CD4-positive, CD25-positive, alpha-beta regulatory T cell (primary cell): ENCODE measurements around the gene ANKRD13C. TPM values are rescaled to one million over a fixed set of nuclear protein-coding genes. Genes with fewer than 3 reads are reported as not detected.
"Not testable (repeated sequence)": the region's sequence is repeated elsewhere in the genome, so short reads cannot be mapped to it uniquely, and the experiment has no call there.

Experiments used
- ATAC-seq, 2 donors: fragments of 150-1000 bp; cut with Tn5 transposase; one replicate each; pipeline ENCODE4 v1.10.0; 2021; ENCODE audit warnings: low read depth in 2 of 2, moderate number of reproducible peaks in 2 of 2, moderate library complexity in 1 of 2
- DNase-seq, 3 donors: peaks; one replicate each; pipeline versions ENCODE4 v3.0.0 to v3.0.0-alpha.2; 2012 to 2022; ENCODE audit warnings: mixed read lengths in 1 of 3
- H3K27ac ChIP-seq: one replicate; pipeline ENCODE4 v1.7.0; 2013; ENCODE audit warnings: mild to moderate bottlenecking, low read length; ENCODE audit not compliant: insufficient read depth, poor library complexity, severe bottlenecking
- H3K27me3 ChIP-seq: one replicate; pipeline ENCODE4 v1.7.0; 2013; ENCODE audit warnings: low read length; ENCODE audit not compliant: control insufficient read depth, insufficient read depth
- H3K36me3 ChIP-seq: one replicate; pipeline ENCODE4 v1.7.0; 2013; ENCODE audit warnings: mild to moderate bottlenecking, low read length, moderate library complexity; ENCODE audit not compliant: control insufficient read depth, insufficient read depth
- H3K4me1 ChIP-seq: 2 replicates; pipeline ENCODE4 v1.7.0; 2013; ENCODE audit warnings: mild to moderate bottlenecking, low read length; ENCODE audit not compliant: insufficient read depth, control insufficient read depth, poor library complexity, severe bottlenecking
- H3K4me3 ChIP-seq: one replicate; pipeline ENCODE4 v1.7.0; 2013; ENCODE audit warnings: low read depth, mild to moderate bottlenecking, low read length, moderate library complexity
- H3K9me3 ChIP-seq, 2 experiments: 1 replicate in 1 of 2; 2 replicates in 1 of 2; pipeline ENCODE4 v1.7.0; 2013; ENCODE audit warnings: low read length in 2 of 2, mild to moderate bottlenecking in 1 of 2, moderate library complexity in 1 of 2; ENCODE audit not compliant: control insufficient read depth in 2 of 2
- H3K27ac Mint-ChIP-seq, 3 donors: one replicate each; pipeline ENCODE4 v1.8.0; 2020 to 2022; ENCODE audit warnings: mild to moderate bottlenecking in 3 of 3, mixed read lengths in 3 of 3, moderate library complexity in 2 of 3
- H3K27me3 Mint-ChIP-seq: one replicate; pipeline ENCODE4 v1.8.0; 2022; ENCODE audit warnings: mild to moderate bottlenecking, mixed read lengths
- H3K36me3 Mint-ChIP-seq: one replicate; pipeline ENCODE4 v1.8.0; 2020; ENCODE audit warnings: mixed read lengths
- H3K4me1 Mint-ChIP-seq, 4 donors: one replicate each; pipeline ENCODE4 v1.8.0; 2020 to 2022; ENCODE audit warnings: mixed read lengths in 4 of 4, mild to moderate bottlenecking in 1 of 4
- H3K4me3 Mint-ChIP-seq, 4 donors: one replicate each; pipeline ENCODE4 v1.8.0; 2020 to 2022; ENCODE audit warnings: mild to moderate bottlenecking in 4 of 4, mixed read lengths in 4 of 4, moderate library complexity in 3 of 4
- H3K9me3 Mint-ChIP-seq, 7 donors: one replicate each; pipeline ENCODE4 v1.8.0; 2020 to 2022; ENCODE audit warnings: mixed read lengths in 7 of 7, mild to moderate bottlenecking in 3 of 7, moderate library complexity in 2 of 7
- polyA plus RNA-seq, 4 donors: library from polyadenylated mRNA; unstranded; fragments of 300-500 nt; fragmentation: Illumina TruSeq; gene quantifications; one replicate each; pipeline ENCODE4 v1.2.3, GENCODE V29; 2021
- total RNA-seq: library from RNA; stranded (reverse); gene quantifications from one replicate; pipeline ENCODE4 v1.2.3, GENCODE V29; 2022

Gene ANKRD13C
- total and polyA plus RNA-seq, 5 donors from 2014 or later = 12.7 to 30.7 (median 16.0) TPM

DNA sequence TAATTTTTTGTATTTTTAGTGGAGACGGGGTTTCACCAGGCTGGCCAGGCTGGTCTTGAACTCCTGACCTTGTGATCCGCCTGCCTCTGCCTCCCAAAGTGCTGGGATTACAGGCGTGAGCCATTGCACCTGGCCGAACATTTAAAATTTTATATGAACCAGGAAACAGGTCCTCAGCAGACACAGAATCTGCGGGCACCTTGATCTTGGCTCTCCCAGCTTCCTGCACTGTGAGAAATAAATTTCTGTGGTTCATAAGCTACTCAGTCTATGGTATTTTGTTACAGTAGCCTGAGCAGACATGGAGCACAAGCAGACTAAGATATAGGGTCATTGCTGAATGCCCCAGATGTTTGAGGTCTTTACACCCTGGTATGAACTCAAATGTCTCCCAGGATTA lies 33.0 kb upstream of the ANKRD13C start:
- no peak overlapping the region for H3K27ac ChIP-seq
- Mint-ChIP-seq H3K27me3 (peaks cover 19% of the 10 kb centered on the region), H3K4me1 (no peaks in the 10 kb centered on the region), H3K9me3 (no peaks in the 10 kb centered on the region), H3K36me3 (no peaks in the 10 kb centered on the region), H3K4me3 (no peak overlapping the region), H3K27ac (no peak overlapping the region)
- ATAC-seq = no peak
- no peaks in the 10 kb centered on the region for H3K4me1 ChIP-seq
- no peaks in the 10 kb centered on the region for H3K36me3 ChIP-seq
- no peak for DNase-seq
- H3K27me3 ChIP-seq = peaks cover 3% of the 10 kb centered on the region
- no peak overlapping the region for H3K4me3 ChIP-seq
- no peaks in the 10 kb centered on the region for H3K9me3 ChIP-seq

DNA sequence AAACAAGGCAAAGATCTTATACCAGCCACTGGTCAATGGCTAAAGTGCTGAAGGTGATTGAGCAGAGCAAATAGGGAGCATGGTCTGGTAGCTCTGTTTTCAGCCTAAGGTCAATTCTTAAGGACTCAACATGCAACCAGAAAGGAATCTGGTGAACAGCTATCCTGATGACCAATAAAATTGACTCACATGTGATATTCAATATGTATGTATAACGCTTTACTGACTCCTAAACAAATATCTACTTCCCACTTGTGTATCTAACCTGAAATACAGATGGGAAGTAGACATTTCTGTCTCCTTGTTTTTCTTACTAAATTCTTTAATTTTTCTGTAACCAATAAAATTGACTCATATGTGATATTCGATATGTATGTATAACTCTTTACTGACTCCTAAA lies 31.6 kb upstream of the ANKRD13C start:
- Histone ChIP-seq H3K4me3 (no peak overlapping the region), H3K27ac (no peak overlapping the region), H3K36me3 (no peaks in the 10 kb centered on the region), H3K4me1 (no peaks in the 10 kb centered on the region), H3K27me3 (peaks cover 3% of the 10 kb centered on the region), H3K9me3 (no peaks in the 10 kb centered on the region)
- Mint-ChIP-seq H3K36me3 (no peaks in the 10 kb centered on the region), H3K27ac (no peak overlapping the region), H3K9me3 (no peaks in the 10 kb centered on the region), H3K4me3 (no peak overlapping the region), H3K4me1 (no peaks in the 10 kb centered on the region), H3K27me3 (peaks cover 20% of the 10 kb centered on the region)
- no peak for DNase-seq
- no peak for ATAC-seq

DNA sequence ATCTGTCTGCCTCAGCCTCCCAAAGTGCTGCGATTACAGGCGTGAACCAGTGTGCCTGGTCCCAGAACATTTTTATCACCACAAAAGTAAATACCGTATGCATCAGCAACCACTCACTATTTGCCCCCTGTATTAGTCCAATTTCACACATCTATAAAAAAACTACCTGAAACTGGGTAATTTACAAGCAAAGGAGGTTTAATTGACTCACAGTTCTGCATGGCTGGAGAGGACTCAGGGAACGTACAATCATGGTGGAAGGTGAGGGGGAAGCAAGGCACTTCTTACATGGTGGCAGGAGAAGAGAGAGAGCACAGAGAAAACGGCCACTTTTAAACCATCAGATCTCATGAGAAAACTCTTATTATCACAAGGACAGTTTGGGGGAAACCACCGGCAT lies 31.0 kb upstream of the ANKRD13C start:
- Mint-ChIP-seq H3K4me1 (no peaks in the 10 kb centered on the region), H3K4me3 (no peak overlapping the region), H3K36me3 (no peaks in the 10 kb centered on the region), H3K27ac (no peak overlapping the region), H3K27me3 (peaks cover 20% of the 10 kb centered on the region), H3K9me3 (no peaks in the 10 kb centered on the region)
- Histone ChIP-seq H3K4me3 (no peak overlapping the region), H3K36me3 (no peaks in the 10 kb centered on the region), H3K9me3 (no peaks in the 10 kb centered on the region), H3K4me1 (no peaks in the 10 kb centered on the region), H3K27me3 (peaks cover 3% of the 10 kb centered on the region), H3K27ac (no peak overlapping the region)
- DNase-seq (no peak), ATAC-seq (no peak)

GRCh38 chr1:70384542-70384941 lies 30.0 kb upstream of the ANKRD13C start:
- DNase-seq = no peak
- ATAC-seq = no peak
- Mint-ChIP-seq H3K27ac (no peak overlapping the region), H3K27me3 (peaks cover 20% of the 10 kb centered on the region), H3K36me3 (no peaks in the 10 kb centered on the region), H3K9me3 (no peaks in the 10 kb centered on the region), H3K4me1 (no peaks in the 10 kb centered on the region), H3K4me3 (no peak overlapping the region)
- no peaks in the 10 kb centered on the region for H3K4me1 ChIP-seq
- no peaks in the 10 kb centered on the region for H3K9me3 ChIP-seq
- no peak overlapping the region for H3K4me3 ChIP-seq
- H3K27ac ChIP-seq = no peak overlapping the region
- H3K27me3 ChIP-seq = peaks cover 1% of the 10 kb centered on the region
- no peaks in the 10 kb centered on the region for H3K36me3 ChIP-seq

GRCh38 chr1:70383483-70383882 lies 29.0 kb upstream of the ANKRD13C start:
- Histone ChIP-seq H3K4me3 (no peak overlapping the region), H3K4me1 (no peaks in the 10 kb centered on the region), H3K36me3 (no peaks in the 10 kb centered on the region), H3K27me3 (no peaks in the 10 kb centered on the region), H3K27ac (no peak overlapping the region), H3K9me3 (no peaks in the 10 kb centered on the region)
- Mint-ChIP-seq H3K4me1 (no peaks in the 10 kb centered on the region), H3K27me3 (peaks cover 16% of the 10 kb centered on the region), H3K9me3 (no peaks in the 10 kb centered on the region), H3K36me3 (no peaks in the 10 kb centered on the region), H3K27ac (peak overlapping the region in 1 of 3 donors; percentile 20), H3K4me3 (no peak overlapping the region)
- ATAC-seq (no peak), DNase-seq (no peak)

DNA sequence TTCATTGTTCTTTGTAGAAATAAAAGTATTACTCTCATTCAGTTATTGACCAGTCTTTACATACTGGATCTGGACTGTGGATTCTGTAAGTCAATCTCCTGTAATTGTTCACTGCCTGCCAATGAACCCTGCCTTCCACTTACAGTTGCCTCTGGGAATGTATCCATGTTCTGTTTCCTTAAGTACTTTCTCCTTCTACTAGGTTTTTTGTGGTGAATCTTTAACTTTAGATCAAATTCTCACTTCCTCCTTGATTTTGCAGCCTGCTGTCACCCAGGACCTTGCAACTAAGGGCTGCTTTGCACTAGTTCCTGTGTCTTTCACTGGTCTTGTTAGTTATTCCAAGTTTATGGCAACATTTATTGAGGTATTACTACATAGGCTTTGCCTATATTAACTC lies 28.2 kb upstream of the ANKRD13C start:
- peaks cover 16% of the 10 kb centered on the region for H3K27me3 Mint-ChIP-seq
- no peaks in the 10 kb centered on the region for H3K9me3 Mint-ChIP-seq
- Histone ChIP-seq H3K4me3 (no peak overlapping the region), H3K27ac (no peak overlapping the region), H3K36me3 (no peaks in the 10 kb centered on the region), H3K27me3 (no peaks in the 10 kb centered on the region), H3K9me3 (no peaks in the 10 kb centered on the region), H3K4me1 (no peaks in the 10 kb centered on the region)
- H3K27ac Mint-ChIP-seq = no peak overlapping the region
- H3K4me3 Mint-ChIP-seq = no peak overlapping the region
- ATAC-seq (no peak), DNase-seq (no peak)
- no peaks in the 10 kb centered on the region for H3K36me3 Mint-ChIP-seq
- H3K4me1 Mint-ChIP-seq = no peaks in the 10 kb centered on the region

DNA sequence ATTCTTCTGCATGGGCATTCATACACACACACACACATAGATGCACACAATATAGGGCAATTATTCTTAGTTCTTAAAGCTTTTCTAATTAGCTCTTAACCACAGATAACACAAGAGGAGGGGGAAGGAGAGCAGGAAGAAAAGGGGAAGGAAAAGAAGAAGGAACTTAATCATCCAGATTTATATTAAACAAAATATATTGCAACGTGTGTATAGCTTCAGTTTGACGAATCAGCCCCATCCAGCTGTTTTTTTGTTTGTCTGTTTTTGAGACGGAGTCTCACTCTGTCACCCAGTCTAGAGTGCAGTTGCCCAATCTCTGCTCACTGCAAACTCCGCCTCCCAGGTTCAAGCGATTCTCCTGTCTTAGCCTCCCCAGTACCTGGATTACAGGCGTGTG lies 21.7 kb upstream of the ANKRD13C start:
- no peaks in the 10 kb centered on the region for H3K9me3 Mint-ChIP-seq
- no peaks in the 10 kb centered on the region for H3K36me3 ChIP-seq
- no peaks in the 10 kb centered on the region for H3K27me3 ChIP-seq
- H3K4me3 Mint-ChIP-seq = no peak overlapping the region
- H3K4me1 Mint-ChIP-seq = peaks cover 0 to 5% (median under 1%) of the 10 kb centered on the region in 4 donors
- H3K9me3 ChIP-seq = no peaks in the 10 kb centered on the region
- DNase-seq = no peak
- no peak overlapping the region for H3K4me3 ChIP-seq
- H3K27ac ChIP-seq = no peak overlapping the region
- H3K4me1 ChIP-seq = no peaks in the 10 kb centered on the region
- H3K27me3 Mint-ChIP-seq = peaks cover 4% of the 10 kb centered on the region
- H3K36me3 Mint-ChIP-seq = no peaks in the 10 kb centered on the region
- ATAC-seq = no peak
- no peak overlapping the region for H3K27ac Mint-ChIP-seq

GRCh38 chr1:70373580-70373979 lies 19.1 kb upstream of the ANKRD13C start:
- DNase-seq, H3K27me3 Mint-ChIP-seq, H3K9me3 Mint-ChIP-seq, H3K4me3 ChIP-seq, H3K4me3 Mint-ChIP-seq, H3K36me3 Mint-ChIP-seq, H3K4me1 Mint-ChIP-seq, ATAC-seq, H3K4me1 ChIP-seq, H3K27ac ChIP-seq, H3K9me3 ChIP-seq, H3K36me3 ChIP-seq, H3K27me3 ChIP-seq: not testable (repeated sequence)
- peak overlapping the region in 1 of 3 donors; percentile 20 for H3K27ac Mint-ChIP-seq
